Measurements from ENCODE around the gene SCUBE3. TPM values are rescaled to one million over a fixed set of nuclear protein-coding genes. Genes with fewer than 3 reads are reported as not detected.

The SCUBE3 gene
- total and polyA plus RNA-seq, 9 of the 15 experiments (the other 6 are each of a cell fraction or from before 2014, with no cell fraction given) = 0.01 to 0.11 TPM; not detected in 7

DNA sequence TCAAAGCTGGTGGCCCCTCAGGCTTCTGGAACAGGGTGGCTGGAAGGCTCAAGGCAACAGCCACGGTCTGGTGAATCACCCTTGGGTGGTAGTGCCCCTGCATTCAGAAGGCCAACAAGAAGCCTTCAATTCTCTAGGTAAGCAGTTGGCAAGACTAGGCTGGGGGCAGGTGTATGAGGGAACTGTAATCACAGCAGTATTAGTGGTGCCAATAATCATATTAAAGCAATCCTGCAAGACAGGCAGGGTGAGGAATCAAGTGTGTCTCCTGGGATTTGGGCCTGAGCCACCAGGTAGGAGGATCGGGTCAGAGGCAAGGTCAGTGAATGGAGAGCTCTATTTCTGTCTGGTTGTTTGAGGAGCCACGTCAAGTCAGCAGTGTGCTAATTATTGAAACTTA lies 24.9 kb upstream of the SCUBE3 start:
- ATAC-seq = no peak

More for the DNA sequence above, 24.9 kb upstream of the SCUBE3 start:
- H2AFZ ChIP-seq (ENCODE audit: low read depth, low read length) = no peak overlapping the region
- CTCF ChIA-PET (ENCODE audit: low intra/inter-chr PET ratio) = no interaction called here
- intact Hi-C loops (cut with micrococcal nuclease) = no loop called here
- no peaks in the 10 kb centered on the region for H3K36me3 ChIP-seq (ENCODE audit: control insufficient read depth, insufficient read depth, low read length)
- H3K9me3 ChIP-seq (replicated peaks; ENCODE audit: control insufficient read depth, insufficient read depth, low read depth, low read length) = no peaks in the 10 kb centered on the region
- FAIRE-seq (no peak), DNase-seq (ENCODE audit: extremely low read depth in 1 of 4, low spot score in 3 of 4) (no peak)
- H3K4me1 ChIP-seq (replicated peaks in 1 of 2; ENCODE audit: control insufficient read depth in 2 of 2, insufficient read depth in 2 of 2, low read length in 2 of 2) = peaks cover 4 to 26% of the 10 kb centered on the region in 2 experiments; a peak in 3 of 5 replicates
- BruUV-seq (replicated peaks) = no TSS peak
- WGBS (ENCODE audit: insufficient coverage, low coverage, missing lambda C conversion rate) = 2% methylated on average over 3 of the region's 3 CpGs
- TF ChIP-seq MCM7 (IDR thresholded peaks at IDR 0.05) = no peak
- TF ChIP-seq, protein P1, sequence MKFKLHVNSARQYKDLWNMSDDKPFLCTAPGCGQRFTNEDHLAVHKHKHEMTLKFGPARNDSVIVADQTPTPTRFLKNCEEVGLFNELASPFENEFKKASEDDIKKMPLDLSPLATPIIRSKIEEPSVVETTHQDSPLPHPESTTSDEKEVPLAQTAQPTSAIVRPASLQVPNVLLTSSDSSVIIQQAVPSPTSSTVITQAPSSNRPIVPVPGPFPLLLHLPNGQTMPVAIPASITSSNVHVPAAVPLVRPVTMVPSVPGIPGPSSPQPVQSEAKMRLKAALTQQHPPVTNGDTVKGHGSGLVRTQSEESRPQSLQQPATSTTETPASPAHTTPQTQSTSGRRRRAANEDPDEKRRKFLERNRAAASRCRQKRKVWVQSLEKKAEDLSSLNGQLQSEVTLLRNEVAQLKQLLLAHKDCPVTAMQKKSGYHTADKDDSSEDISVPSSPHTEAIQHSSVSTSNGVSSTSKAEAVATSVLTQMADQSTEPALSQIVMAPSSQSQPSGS (CRISPR knock-in tag; IDR thresholded peaks at IDR 0.05) = no peak
- TF ChIP-seq U2AF2 (optimal IDR thresholded peaks at IDR 0.05; ENCODE audit: low read depth, low read length) = no peak
- no peak for TF ChIP-seq COPS2 (conservative IDR thresholded peaks at IDR 0.05)
- TF ChIP-seq, protein P2, sequence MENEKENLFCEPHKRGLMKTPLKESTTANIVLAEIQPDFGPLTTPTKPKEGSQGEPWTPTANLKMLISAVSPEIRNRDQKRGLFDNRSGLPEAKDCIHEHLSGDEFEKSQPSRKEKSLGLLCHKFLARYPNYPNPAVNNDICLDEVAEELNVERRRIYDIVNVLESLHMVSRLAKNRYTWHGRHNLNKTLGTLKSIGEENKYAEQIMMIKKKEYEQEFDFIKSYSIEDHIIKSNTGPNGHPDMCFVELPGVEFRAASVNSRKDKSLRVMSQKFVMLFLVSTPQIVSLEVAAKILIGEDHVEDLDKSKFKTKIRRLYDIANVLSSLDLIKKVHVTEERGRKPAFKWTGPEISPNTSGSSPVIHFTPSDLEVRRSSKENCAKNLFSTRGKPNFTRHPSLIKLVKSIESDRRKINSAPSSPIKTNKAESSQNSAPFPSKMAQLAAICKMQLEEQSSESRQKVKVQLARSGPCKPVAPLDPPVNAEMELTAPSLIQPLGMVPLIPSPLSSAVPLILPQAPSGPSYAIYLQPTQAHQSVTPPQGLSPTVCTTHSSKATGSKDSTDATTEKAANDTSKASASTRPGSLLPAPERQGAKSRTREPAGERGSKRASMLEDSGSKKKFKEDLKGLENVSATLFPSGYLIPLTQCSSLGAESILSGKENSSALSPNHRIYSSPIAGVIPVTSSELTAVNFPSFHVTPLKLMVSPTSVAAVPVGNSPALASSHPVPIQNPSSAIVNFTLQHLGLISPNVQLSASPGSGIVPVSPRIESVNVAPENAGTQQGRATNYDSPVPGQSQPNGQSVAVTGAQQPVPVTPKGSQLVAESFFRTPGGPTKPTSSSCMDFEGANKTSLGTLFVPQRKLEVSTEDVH (IDR thresholded peaks at IDR 0.05; ENCODE audit: low read depth, partially characterized antibody) = no peak
- TF ChIP-seq MEF2A (IDR thresholded peaks at IDR 0.05; ENCODE audit: control insufficient read depth, low read depth, low read length) = no peak
- TF ChIP-seq ZNF239 (CRISPR knock-in tag; IDR thresholded peaks at IDR 0.05) = no peak
- no peak for TF ChIP-seq TBP (optimal IDR thresholded peaks at IDR 0.05; ENCODE audit: low read depth, low read length)
- TF ChIP-seq STAG1 (CRISPR knock-in tag; IDR thresholded peaks at IDR 0.05; ENCODE audit: borderline replicate concordance) = no peak
- TF ChIP-seq SAFB2 (IDR thresholded peaks at IDR 0.05; ENCODE audit: borderline replicate concordance, low read depth, low read length, severe bottlenecking) = no peak
- no peak for TF ChIP-seq NBN (IDR thresholded peaks at IDR 0.05; ENCODE audit: low read depth)
- TF ChIP-seq ZFP36 (IDR thresholded peaks at IDR 0.05; ENCODE audit: low read depth, low read length, partially characterized antibody) = no peak
- no peak for TF ChIP-seq ZNF644 (tag; IDR thresholded peaks at IDR 0.05; ENCODE audit: low read depth)
- TF ChIP-seq ZNF253 (CRISPR knock-in tag; conservative IDR thresholded peaks at IDR 0.05) = no peak
- no peak overlapping the region for H3K4me3 ChIP-seq
- no peaks in the 10 kb centered on the region for H3K79me2 ChIP-seq (ENCODE audit: control insufficient read depth, insufficient read depth, low read length)
- no peak overlapping the region for H3K27ac ChIP-seq (ENCODE audit: extremely low read depth, low read depth, low read length)
- H3K27me3 ChIP-seq (ENCODE audit: control insufficient read depth in 2 of 2, insufficient read depth in 2 of 2, low read length in 2 of 2) = peaks cover 12 to 28% of the 10 kb centered on the region in 2 experiments; a peak in 3 of 5 replicates
- no peaks in the 10 kb centered on the region for H3K9me1 ChIP-seq (ENCODE audit: control insufficient read depth, insufficient read depth, low read length)
- H3K9ac ChIP-seq (ENCODE audit: insufficient read depth in 1 of 2, low read depth in 2 of 2, low read length in 2 of 2) = no peak overlapping the region
- H3K4me2 ChIP-seq (ENCODE audit: insufficient read depth, low read length) = no peak overlapping the region
- in situ Hi-C loops (cut with MboI) = no loop called here
- POLR2A ChIA-PET = interaction anchor here (0.7 to 1.1 kb wide), 2 partner anchors 16 to 202 kb away, joined by 3 to 5 read pairs; no protein-coding TSS in a partner anchor
- no peaks in the 10 kb centered on the region for H4K20me1 ChIP-seq (replicated peaks; ENCODE audit: control insufficient read depth, insufficient read depth, low read length)
